ENCODE data around the gene USP33.

The USP33 gene

DNA sequence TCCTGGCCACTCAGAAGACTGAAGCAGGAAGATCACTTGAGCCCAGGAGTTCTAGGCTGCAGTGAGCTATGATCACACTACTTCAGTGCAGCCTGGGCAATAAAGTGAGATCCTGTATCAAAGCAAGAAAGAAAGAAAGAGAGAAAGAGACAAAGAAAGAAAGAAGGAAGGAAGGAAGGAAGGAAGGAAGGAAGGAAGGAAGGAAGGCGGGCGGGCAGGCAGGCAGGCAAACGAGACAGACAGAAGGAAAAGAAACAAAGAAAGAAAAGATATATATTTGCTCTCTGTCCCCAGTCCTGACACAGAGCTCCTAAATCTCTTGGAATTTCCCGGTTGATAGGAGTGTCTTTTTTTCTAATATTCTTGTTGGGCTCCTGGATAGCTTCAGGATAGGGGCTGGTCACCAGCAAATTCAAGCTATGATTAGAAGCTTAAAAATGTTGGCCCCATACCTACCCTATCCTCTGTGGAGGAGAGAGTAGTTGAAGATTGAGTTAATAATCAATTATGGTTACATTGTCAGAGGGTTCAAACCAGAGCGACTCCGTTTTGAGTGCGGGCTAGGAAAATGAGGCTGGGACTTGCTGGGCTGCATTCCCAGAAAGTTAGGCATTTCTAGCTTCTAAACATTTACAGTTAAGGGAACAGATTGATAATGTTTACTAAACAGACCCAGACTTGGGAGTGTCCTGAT lies 16.5 kb upstream of the USP33 start:
- H3K4me3 ChIP-seq (ENCODE audit: low read depth, low read length, poor library complexity, severe bottlenecking): no peak overlapping the region
- no peaks in the 10 kb centered on the region for H4K20me1 ChIP-seq (ENCODE audit: insufficient read depth, low read length)
- TF ChIP-seq CTCF (IDR thresholded peaks at IDR 0.05; ENCODE audit: low read length) (no peak), EZH2 (IDR thresholded peaks at IDR 0.05; ENCODE audit: borderline replicate concordance, low read length) (no peak)
- H3K27ac ChIP-seq (ENCODE audit: low read depth, low read length, poor library complexity, severe bottlenecking): no peak overlapping the region
- no peaks in the 10 kb centered on the region for H3K27me3 ChIP-seq (ENCODE audit: insufficient read depth, low read length)
- no peaks in the 10 kb centered on the region for H3K36me3 ChIP-seq (ENCODE audit: insufficient read depth, low read length)
- no peak overlapping the region for H3K9ac ChIP-seq (ENCODE audit: low read length)
- H3F3A ChIP-seq (ENCODE audit: insufficient read depth, low read length): 0 out of 2 replicates have a peak, but pooled peaks cover under 1% of the 10 kb centered on the region
- H3K4me1 ChIP-seq (ENCODE audit: insufficient read depth, low read length, severe bottlenecking): peaks cover 16% of the 10 kb centered on the region
- no peak overlapping the region for H2AFZ ChIP-seq (ENCODE audit: low read length)
- no peak overlapping the region for H3K4me2 ChIP-seq (ENCODE audit: low read length)
- H3K9me2 ChIP-seq (ENCODE audit: low read depth, low read length): no peaks in the 10 kb centered on the region
- no peaks in the 10 kb centered on the region for H3K9me3 ChIP-seq (ENCODE audit: low read length)
- H3K79me2 ChIP-seq (ENCODE audit: insufficient read depth, low read length): peaks cover 14% of the 10 kb centered on the region

DNA sequence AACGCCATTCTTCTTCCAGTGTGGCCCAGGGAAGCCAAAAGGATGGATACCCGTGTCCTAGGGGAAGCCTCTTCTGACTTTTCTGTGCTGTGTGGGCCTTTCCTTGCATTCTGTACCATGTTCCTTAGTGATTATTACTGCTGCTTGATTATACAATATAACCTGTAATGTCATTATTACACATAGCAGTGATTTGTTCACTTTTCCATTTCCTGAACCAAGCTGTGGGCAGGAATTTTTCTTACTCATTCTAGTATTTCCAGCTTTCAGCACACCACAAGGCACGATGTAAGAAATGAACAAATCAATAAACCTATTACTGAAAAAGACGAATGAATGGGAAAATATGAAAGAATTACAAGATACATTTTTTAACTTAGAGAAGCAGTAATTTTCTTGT lies 8.4 kb upstream of the USP33 start:
- no peaks in the 10 kb centered on the region for H4K20me1 ChIP-seq (ENCODE audit: insufficient read depth, low read length)
- no peak overlapping the region for H3K27ac ChIP-seq (ENCODE audit: low read depth, low read length, poor library complexity, severe bottlenecking)
- H3K9me3 ChIP-seq (ENCODE audit: low read length): no peaks in the 10 kb centered on the region
- no peak overlapping the region for H2AFZ ChIP-seq (ENCODE audit: low read length)
- H3K27me3 ChIP-seq (ENCODE audit: insufficient read depth, low read length): no peaks in the 10 kb centered on the region
- no peak overlapping the region for H3K4me2 ChIP-seq (ENCODE audit: low read length)
- TF ChIP-seq EZH2 (IDR thresholded peaks at IDR 0.05; ENCODE audit: borderline replicate concordance, low read length) (no peak), CTCF (IDR thresholded peaks at IDR 0.05; ENCODE audit: low read length) (no peak)
- no peaks in the 10 kb centered on the region for H3K36me3 ChIP-seq (ENCODE audit: insufficient read depth, low read length)
- no peaks in the 10 kb centered on the region for H3F3A ChIP-seq (ENCODE audit: insufficient read depth, low read length)
- H3K79me2 ChIP-seq (ENCODE audit: insufficient read depth, low read length): no peaks in the 10 kb centered on the region
- no peak overlapping the region for H3K9ac ChIP-seq (ENCODE audit: low read length)
- H3K4me3 ChIP-seq (ENCODE audit: low read depth, low read length, poor library complexity, severe bottlenecking): no peak overlapping the region
- no peaks in the 10 kb centered on the region for H3K9me2 ChIP-seq (ENCODE audit: low read depth, low read length)
- peaks cover 10% of the 10 kb centered on the region for H3K4me1 ChIP-seq (ENCODE audit: insufficient read depth, low read length, severe bottlenecking)

DNA sequence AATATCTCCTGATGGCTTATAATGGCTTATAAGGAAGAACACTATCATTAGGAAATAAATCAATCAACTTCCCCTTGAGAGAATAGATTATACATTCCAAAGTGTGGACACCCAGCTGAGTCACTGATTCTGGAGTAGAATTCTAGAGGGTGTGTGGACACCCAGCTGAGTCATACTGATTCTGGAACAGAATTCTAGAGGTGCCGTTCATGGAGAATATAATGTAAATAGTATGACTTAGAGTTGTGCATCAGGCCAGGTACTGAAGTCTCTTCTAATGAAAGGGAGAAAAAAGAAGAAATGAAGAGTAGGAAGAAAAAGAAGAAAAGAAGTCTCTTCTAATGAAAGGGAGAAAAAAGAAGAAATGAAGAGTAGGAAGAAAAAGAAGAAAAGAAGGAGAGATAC lies 2.4 kb upstream of the USP33 start:
- Histone ChIP-seq H2AFZ (ENCODE audit: low read length) (no peak overlapping the region), H4K20me1 (ENCODE audit: insufficient read depth, low read length) (no peaks in the 10 kb centered on the region), H3K9me2 (ENCODE audit: low read depth, low read length) (no peaks in the 10 kb centered on the region), H3K4me3 (ENCODE audit: low read depth, low read length, poor library complexity, severe bottlenecking) (no peak overlapping the region), H3K4me2 (ENCODE audit: low read length) (no peak overlapping the region), H3K36me3 (ENCODE audit: insufficient read depth, low read length) (no peaks in the 10 kb centered on the region), H3K9ac (ENCODE audit: low read length) (no peak overlapping the region), H3K79me2 (ENCODE audit: insufficient read depth, low read length) (peaks cover 21% of the 10 kb centered on the region), H3F3A (ENCODE audit: insufficient read depth, low read length) (no peaks in the 10 kb centered on the region), H3K4me1 (ENCODE audit: insufficient read depth, low read length, severe bottlenecking) (peaks cover 24% of the 10 kb centered on the region), H3K27ac (ENCODE audit: low read depth, low read length, poor library complexity, severe bottlenecking) (no peak overlapping the region), H3K9me3 (ENCODE audit: low read length) (no peaks in the 10 kb centered on the region), H3K27me3 (ENCODE audit: insufficient read depth, low read length) (no peaks in the 10 kb centered on the region)
- TF ChIP-seq EZH2 (IDR thresholded peaks at IDR 0.05; ENCODE audit: borderline replicate concordance, low read length) (no peak), CTCF (IDR thresholded peaks at IDR 0.05; ENCODE audit: low read length) (no peak)

Data from OCI-LY1 (cell line).